Liver (tissue), 9 donors: Measurements from ENCODE around the gene CLEC10A. TPM values are rescaled to one million over a fixed set of nuclear protein-coding genes. Genes with fewer than 3 reads are reported as not detected.

Source experiments
- DNase-seq: peaks from one replicate; pipeline ENCODE4 v3.0.0-alpha.2; 2017; ENCODE audit warnings: low spot score
- H3K27ac ChIP-seq, 2 donors: one replicate each; pipeline ENCODE4 v1.7.0; 2013; ENCODE audit warnings: inconsistent platforms in 2 of 2, low read length in 2 of 2, control low read depth in 1 of 2, low read depth in 1 of 2, mild to moderate bottlenecking in 1 of 2
- H3K27me3 ChIP-seq, 4 donors: one replicate each; pipeline versions ENCODE4 v1.6.1 to v1.7.0; 2013; ENCODE audit warnings: low read length in 3 of 4, inconsistent platforms in 1 of 4, mild to moderate bottlenecking in 1 of 4, moderate library complexity in 1 of 4; ENCODE audit not compliant: control insufficient read depth in 4 of 4, insufficient read depth in 4 of 4
- H3K36me3 ChIP-seq, 4 donors: one replicate each; pipeline versions ENCODE4 v1.6.1 to v1.7.0; 2013; ENCODE audit warnings: low read length in 3 of 4, mild to moderate bottlenecking in 3 of 4, low read depth in 1 of 4, moderate library complexity in 1 of 4; ENCODE audit not compliant: control insufficient read depth in 4 of 4, insufficient read depth in 3 of 4
- H3K4me1 ChIP-seq, 4 donors: one replicate each; pipeline versions ENCODE4 v1.6.1 to v1.7.0; 2013; ENCODE audit warnings: low read length in 3 of 4, mild to moderate bottlenecking in 3 of 4, moderate library complexity in 1 of 4; ENCODE audit not compliant: control insufficient read depth in 4 of 4, insufficient read depth in 4 of 4
- H3K4me3 ChIP-seq, 3 donors: one replicate each; pipeline versions ENCODE4 v1.6.1 to v1.7.0; 2013; ENCODE audit warnings: low read length in 3 of 3, control low read depth in 1 of 3, low read depth in 1 of 3, mild to moderate bottlenecking in 1 of 3
- H3K9ac ChIP-seq, 2 donors: one replicate each; pipeline ENCODE4 v1.7.0; 2013; ENCODE audit warnings: low read length in 2 of 2, mild to moderate bottlenecking in 2 of 2, moderate library complexity in 2 of 2, control low read depth in 1 of 2, low read depth in 1 of 2
- H3K9me3 ChIP-seq, 4 donors: one replicate each; pipeline versions ENCODE4 v1.6.1 to v1.7.0; 2013; ENCODE audit warnings: low read length in 3 of 4; ENCODE audit not compliant: control insufficient read depth in 4 of 4
- ATF3 ChIP-seq: IDR thresholded peaks from 2 replicates; pipeline ENCODE4 v1.6.1; 2016; ENCODE audit warnings: antibody characterized with exemption
- EGR1 ChIP-seq, 2 donors: IDR thresholded peaks; 2 replicates each; pipeline ENCODE4 v1.6.1; 2016 to 2018; ENCODE audit warnings: antibody characterized with exemption in 2 of 2, low read depth in 2 of 2
- FOXA1 ChIP-seq: IDR thresholded peaks from 2 replicates; pipeline ENCODE4 v1.6.1; 2016; ENCODE audit warnings: antibody characterized with exemption
- FOXA2 ChIP-seq: IDR thresholded peaks from 2 replicates; pipeline ENCODE4 v1.6.1; 2016; ENCODE audit warnings: antibody characterized with exemption
- GABPA ChIP-seq, 2 donors: IDR thresholded peaks in 1 of 2; conservative IDR thresholded peaks in 1 of 2; 2 replicates each; pipeline ENCODE4 v1.6.1; 2016; ENCODE audit warnings: antibody characterized with exemption in 2 of 2, mild to moderate bottlenecking in 1 of 2, moderate library complexity in 1 of 2
- HNF4A ChIP-seq, 2 donors: conservative IDR thresholded peaks; 2 replicates each; pipeline ENCODE4 v1.6.1; 2016; ENCODE audit warnings: antibody characterized with exemption in 2 of 2, mild to moderate bottlenecking in 2 of 2
- HNF4G ChIP-seq: IDR thresholded peaks from 2 replicates; pipeline ENCODE4 v1.6.1; 2016; ENCODE audit warnings: antibody characterized with exemption
- JUND ChIP-seq, 2 donors: IDR thresholded peaks; 2 replicates each; pipeline ENCODE4 v1.6.1; 2016; ENCODE audit warnings: antibody characterized with exemption in 2 of 2
- MAX ChIP-seq: IDR thresholded peaks from 2 replicates; pipeline ENCODE4 v1.6.1; 2016; ENCODE audit warnings: antibody characterized with exemption
- NR2F2 ChIP-seq: IDR thresholded peaks from 2 replicates; pipeline ENCODE4 v1.6.1; 2016; ENCODE audit warnings: antibody characterized with exemption
- RAD21 ChIP-seq, 2 donors: IDR thresholded peaks; 2 replicates each; pipeline ENCODE4 v1.6.1; 2016; ENCODE audit warnings: antibody characterized with exemption in 2 of 2, mild to moderate bottlenecking in 2 of 2
- REST ChIP-seq: IDR thresholded peaks from 2 replicates; pipeline ENCODE4 v1.6.1; 2016; ENCODE audit warnings: antibody characterized with exemption, mild to moderate bottlenecking
- RXRA ChIP-seq, 2 donors: IDR thresholded peaks; 2 replicates each; pipeline ENCODE4 v1.6.1; 2017 to 2018; ENCODE audit warnings: antibody characterized with exemption in 2 of 2, mild to moderate bottlenecking in 1 of 2
- SP1 ChIP-seq: IDR thresholded peaks from 2 replicates; pipeline ENCODE4 v1.6.1; 2018; ENCODE audit warnings: antibody characterized with exemption, mild to moderate bottlenecking
- TAF1 ChIP-seq: conservative IDR thresholded peaks from 2 replicates; pipeline ENCODE4 v1.6.1; 2016; ENCODE audit warnings: antibody characterized with exemption, mild to moderate bottlenecking
- YY1 ChIP-seq: IDR thresholded peaks from 2 replicates; pipeline ENCODE4 v1.6.1; 2016; ENCODE audit warnings: antibody characterized with exemption, mild to moderate bottlenecking
- ZBTB33 ChIP-seq: IDR thresholded peaks from 2 replicates; pipeline ENCODE4 v1.6.1; 2016; ENCODE audit warnings: antibody characterized with exemption
- WGBS: extraction: QIAGEN DNeasy Blood & Tissue Kit; methylation state at CpG from one replicate; pipeline ENCODE4 v1.1.7; 2013; 5-methylcytosine and 5-hydroxymethylcytosine counted together
- polyA plus RNA-seq, 2 donors: library from polyadenylated mRNA; stranded (reverse) in 1 of 2; unstranded in 1 of 2; fragments of 200-250 nt in 1 of 2; fragments of >200 nt in 1 of 2; fragmentation: Nextera tagmentation in 1 of 2; extraction: Ambion mirVana in 1 of 2; gene quantifications; one replicate each; pipeline versions ENCODE4 v1.2.1 to v1.2.3, GENCODE V29; 2013 to 2015
- total RNA-seq, 2 donors: library from RNA; depleted of rRNA; stranded (reverse); fragments of >200 nt; gene quantifications; one replicate each; pipeline ENCODE4 v1.2.3, GENCODE V29; 2014
- TF ChIP-seq, protein P1 (sequence below): fragments of 150-350 bp; IDR thresholded peaks from 2 replicates; pipeline ENCODE4 v1.5.1; 2017; ENCODE audit warnings: improper control_type of control experiment, low read depth, low read length; ENCODE audit not compliant: missing input control
- donor health status: healthy.
- donor health status: healthy.
- donor health status: healthy.
- donor health status: healthy.
- donor health status: healthy.

The CLEC10A gene
- total and polyA plus RNA-seq, 4 donors = 1.4 to 4.0 (median 3.4) TPM

GRCh38 chr17:7114241-7114874, 34.3 kb upstream of the CLEC10A start, which contains the start of gene ASGR2:
Gene ASGR2 (minus strand): TSS chr17:7114822. CDS start chr17:7114240, 582 bp downstream.
- Histone ChIP-seq H3K27ac (peak within 1 kb of the TSS; percentile 93 to 97), H3K4me3 (peak within 1 kb of the TSS; percentile 52 to 91 (median 89)), H3K9me3 (no peaks in the 10 kb centered on the region), H3K9ac (peak within 1 kb of the TSS; percentile 58 to 88), H3K27me3 (no peaks in the 10 kb centered on the region), H3K36me3 (no peaks in the 10 kb centered on the region), H3K4me1 (peaks cover 2 to 40% (median 29%) of the 10 kb centered on the region in 4 donors)
- TF ChIP-seq JUND (IDR thresholded peaks at IDR 0.05) (peak; percentile 41 to 69), SP1 (peak; percentile 97), GABPA (IDR thresholded peaks at IDR 0.05 in 1 of 2, conservative IDR thresholded peaks at IDR 0.05 in 1 of 2) (no peak), REST (peak; percentile 46), RXRA (IDR thresholded peaks at IDR 0.05) (peak; percentile 72 to 75), ZBTB33 (no peak), FOXA2 (no peak), EGR1 (IDR thresholded peaks at IDR 0.05; ENCODE audit: low read depth in 2 of 2) (peak in 1 of 2 donors; percentile 48), TAF1 (no peak), HNF4G (peak; percentile 76), MAX (peak; percentile 80), YY1 (no peak), RAD21 (IDR thresholded peaks at IDR 0.05) (peak in 1 of 2 donors; percentile 59), ATF3 (peak; percentile 51), HNF4A (conservative IDR thresholded peaks at IDR 0.05) (peak; percentile 86 to 91), NR2F2 (peak; percentile 11), FOXA1 (no peak)
- TF ChIP-seq, protein P1, sequence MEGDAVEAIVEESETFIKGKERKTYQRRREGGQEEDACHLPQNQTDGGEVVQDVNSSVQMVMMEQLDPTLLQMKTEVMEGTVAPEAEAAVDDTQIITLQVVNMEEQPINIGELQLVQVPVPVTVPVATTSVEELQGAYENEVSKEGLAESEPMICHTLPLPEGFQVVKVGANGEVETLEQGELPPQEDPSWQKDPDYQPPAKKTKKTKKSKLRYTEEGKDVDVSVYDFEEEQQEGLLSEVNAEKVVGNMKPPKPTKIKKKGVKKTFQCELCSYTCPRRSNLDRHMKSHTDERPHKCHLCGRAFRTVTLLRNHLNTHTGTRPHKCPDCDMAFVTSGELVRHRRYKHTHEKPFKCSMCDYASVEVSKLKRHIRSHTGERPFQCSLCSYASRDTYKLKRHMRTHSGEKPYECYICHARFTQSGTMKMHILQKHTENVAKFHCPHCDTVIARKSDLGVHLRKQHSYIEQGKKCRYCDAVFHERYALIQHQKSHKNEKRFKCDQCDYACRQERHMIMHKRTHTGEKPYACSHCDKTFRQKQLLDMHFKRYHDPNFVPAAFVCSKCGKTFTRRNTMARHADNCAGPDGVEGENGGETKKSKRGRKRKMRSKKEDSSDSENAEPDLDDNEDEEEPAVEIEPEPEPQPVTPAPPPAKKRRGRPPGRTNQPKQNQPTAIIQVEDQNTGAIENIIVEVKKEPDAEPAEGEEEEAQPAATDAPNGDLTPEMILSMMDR = no peak
- peak; percentile 73 for DNase-seq
- WGBS = 29% methylated on average over 14 of the region's 14 CpGs
